AG20443 (cell line): ENCODE measurements around the gene HIBCH.

ENCODE experiments used
- DNase-seq: peaks from one replicate; pipeline ENCODE4 v3.0.0; 2012; ENCODE audit warnings: low spot score, mixed read lengths

HIBCH gene

DNA sequence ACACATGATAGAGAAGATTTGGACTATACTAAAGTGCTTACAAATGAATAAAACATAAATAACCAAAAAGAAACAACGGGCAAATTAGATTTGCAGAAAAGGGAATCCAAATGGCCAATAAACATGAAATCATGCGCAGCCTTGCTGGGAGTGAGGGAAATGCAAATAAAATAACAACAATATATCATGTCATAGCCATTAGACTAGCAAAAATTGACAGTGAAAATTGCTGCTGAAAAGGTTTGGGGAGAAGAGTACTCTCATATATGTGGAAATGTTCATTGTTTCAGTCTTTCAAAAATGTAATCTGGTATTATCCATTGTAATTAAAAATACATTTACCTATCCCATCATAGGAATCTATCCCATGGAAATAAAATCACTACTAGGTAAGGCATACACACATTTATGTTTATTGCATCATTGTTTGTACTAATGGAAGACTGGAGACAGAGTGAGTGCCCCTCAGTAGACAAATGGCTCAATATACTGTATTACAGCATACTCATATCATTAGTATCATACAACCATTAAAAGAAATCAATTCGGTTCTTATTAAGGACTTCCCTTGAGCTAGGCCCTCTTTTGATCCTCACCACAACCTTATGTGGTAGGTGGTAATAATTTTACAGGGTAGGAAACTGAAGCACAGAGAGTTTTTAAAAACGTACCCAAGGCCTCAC, 163.0 kb downstream of the HIBCH start:
- DNase-seq = no peak
